K562 (cell line): ENCODE results near the gene FGF5. TPM values are rescaled to one million over a fixed set of nuclear protein-coding genes. Genes with fewer than 3 reads are reported as not detected.

Experiments
- ATAC-seq: fragments of 200-7000 bp; cut with Tn5 transposase; 3 replicates; pipeline ENCODE4 v1.9.1; 2020; ENCODE audit warnings: moderate library complexity
- BruUV-seq: library from RNA; stranded (reverse); fragments of 400-500 nt; replicated peaks from 2 replicates; lab custom pipeline; 2021; lab: Mats Ljungman, UMichigan
- CTCF ChIA-PET: fragments of 300-600 bp; formaldehyde crosslinking; extraction: SDS; loops from one replicate; lab custom pipeline; 2021; ENCODE audit warnings: low intra/inter-chr PET ratio; lab: Yijun Ruan, JAX
- POLR2A ChIA-PET: fragments of 300-600, 350-650 bp; sonication (Branson Sonifier 250); formaldehyde crosslinking; extraction: SDS; loops from one replicate; lab custom pipeline; 2021; ENCODE audit warnings: antibody characterized with exemption, inconsistent platforms; lab: Yijun Ruan, JAX
- DNase-seq, 4 experiments: peaks; one replicate each; pipeline versions ENCODE4 v3.0.0 to v3.0.0-alpha.2; 2011 to 2018; ENCODE audit warnings: low spot score in 3 of 4, mixed read lengths in 3 of 4; ENCODE audit errors: extremely low read depth in 1 of 4
- FAIRE-seq: peaks from 2 replicates; lab custom pipeline; 2011; peaks lifted over from hg19 to GRCh38; lab: Jason Lieb, UNC
- H2AFZ ChIP-seq: 2 replicates; pipeline ENCODE4 v1.6.0; 2011; ENCODE audit warnings: low read depth, low read length, control low read depth, inconsistent platforms
- H3K27ac ChIP-seq: fragments of 200-600 bp; 3 replicates; pipeline ENCODE4 v1.8.0; 2011; ENCODE audit warnings: low read depth, mild to moderate bottlenecking, control low read depth, inconsistent platforms, low read length, moderate library complexity, mixed read lengths; ENCODE audit errors: extremely low read depth
- H3K27me3 ChIP-seq, 2 experiments: fragments of 300-600 bp in 1 of 2; 2 replicates in 1 of 2; 3 replicates in 1 of 2; pipeline versions ENCODE4 v1.6.0 to v1.8.0; 2011; ENCODE audit warnings: inconsistent platforms in 2 of 2, low read length in 2 of 2, mild to moderate bottlenecking in 1 of 2, mixed read lengths in 1 of 2, moderate library complexity in 1 of 2; ENCODE audit not compliant: control insufficient read depth in 2 of 2, insufficient read depth in 2 of 2
- H3K36me3 ChIP-seq: fragments of 300-600 bp; 3 replicates; pipeline ENCODE4 v1.8.0; 2011; ENCODE audit warnings: mild to moderate bottlenecking, low read length, inconsistent platforms; ENCODE audit not compliant: control insufficient read depth, insufficient read depth
- H3K4me1 ChIP-seq, 2 experiments: fragments of 200-600 bp in 1 of 2; replicated peaks in 1 of 2; 2 replicates in 1 of 2; 3 replicates in 1 of 2; pipeline versions ENCODE4 v1.5.1 to v1.8.0; 2011; ENCODE audit warnings: inconsistent platforms in 2 of 2, low read length in 2 of 2, mild to moderate bottlenecking in 1 of 2, mixed read lengths in 1 of 2, moderate library complexity in 1 of 2; ENCODE audit not compliant: control insufficient read depth in 2 of 2, insufficient read depth in 2 of 2
- H3K4me2 ChIP-seq: 2 replicates; pipeline ENCODE4 v1.6.1; 2011; ENCODE audit warnings: low read length, control low read depth, inconsistent platforms, mixed read lengths; ENCODE audit not compliant: insufficient read depth
- H3K4me3 ChIP-seq: fragments of 200-600 bp; sonication (generic), shearing (Covaris generic); 2 replicates; pipeline ENCODE4 v1.5.1; 2016; ENCODE audit warnings: control low read depth, inconsistent platforms
- H3K79me2 ChIP-seq: fragments of 200-600 bp; 3 replicates; pipeline ENCODE4 v1.8.0; 2011; ENCODE audit warnings: low read length, inconsistent platforms; ENCODE audit not compliant: control insufficient read depth, insufficient read depth
- H3K9ac ChIP-seq, 2 experiments: 2 replicates each; pipeline versions ENCODE4 v1.6.0 to v1.6.1; 2011; ENCODE audit warnings: low read depth in 2 of 2, low read length in 2 of 2, control low read depth in 1 of 2, inconsistent platforms in 1 of 2, mild to moderate bottlenecking in 1 of 2, mixed read lengths in 1 of 2; ENCODE audit not compliant: insufficient read depth in 1 of 2
- H3K9me1 ChIP-seq: one replicate; pipeline ENCODE4 v1.6.0; 2011; ENCODE audit warnings: inconsistent platforms, mild to moderate bottlenecking, low read length, moderate library complexity; ENCODE audit not compliant: control insufficient read depth, insufficient read depth
- H3K9me3 ChIP-seq: replicated peaks from 2 replicates; pipeline ENCODE4 v1.5.1; 2011; ENCODE audit warnings: low read depth, low read length, inconsistent platforms; ENCODE audit not compliant: control insufficient read depth, insufficient read depth
- H4K20me1 ChIP-seq: replicated peaks from 2 replicates; pipeline ENCODE4 v1.6.1; 2011; ENCODE audit warnings: low read length, inconsistent platforms, mixed read lengths; ENCODE audit not compliant: control insufficient read depth, insufficient read depth
- CHCHD3 ChIP-seq: fragments of 250-450 bp; sonication (Bioruptor Pico); IDR thresholded peaks from 2 replicates; pipeline ENCODE4 v2.1.2; 2022; ENCODE audit warnings: mild to moderate bottlenecking
- HDAC3 ChIP-seq: fragments of 450-650 bp; IDR thresholded peaks from 2 replicates; pipeline ENCODE4 v1.6.1; 2018; ENCODE audit warnings: borderline replicate concordance, mild to moderate bottlenecking, moderate library complexity; ENCODE audit not compliant: partially characterized antibody
- MAFG ChIP-seq: fragments of 450-650 bp; conservative IDR thresholded peaks from 2 replicates; pipeline ENCODE4 v1.6.1; 2016; ENCODE audit warnings: missing genetic modification characterization, missing compliant biosample characterization
- NELFE ChIP-seq: IDR thresholded peaks from 2 replicates; pipeline ENCODE4 v1.6.1; 2011; ENCODE audit warnings: mild to moderate bottlenecking; ENCODE audit not compliant: insufficient read depth, insufficient read length
- SMARCE1 ChIP-seq: fragments of 450-650 bp; IDR thresholded peaks from 2 replicates; pipeline ENCODE4 v1.7.1; 2016; ENCODE audit warnings: mild to moderate bottlenecking
- SRSF9 ChIP-seq: fragments of 200-400 bp; formaldehyde crosslinking; IDR thresholded peaks from 2 replicates; pipeline ENCODE4 v1.6.1; 2017; ENCODE audit warnings: low read depth, low read length, borderline replicate concordance
- ZNF583 ChIP-seq: fragments of 250-450 bp; sonication (Bioruptor Pico); IDR thresholded peaks from 2 replicates; pipeline ENCODE4 v1.4.0; 2020
- ZNF695 ChIP-seq: fragments of 450-650 bp; formaldehyde crosslinking; IDR thresholded peaks from 2 replicates; pipeline ENCODE4 v1.4.0; 2020; ENCODE audit warnings: mild to moderate bottlenecking, moderate library complexity
- WGBS: fragments of 100-300 bp; shearing (Covaris generic); methylation state at CpG from one replicate; pipeline ENCODE4 v1.1.6; 2016; ENCODE audit warnings: low coverage, mixed read lengths; ENCODE audit not compliant: insufficient coverage; ENCODE audit errors: missing lambda C conversion rate; 5-methylcytosine and 5-hydroxymethylcytosine counted together
- in situ Hi-C: fragments of 300-500 bp; cut with MboI; formaldehyde crosslinking; loops from 4 replicates; pipeline ENCODE4 v1.15.0; 2018; ENCODE audit warnings: inconsistent platforms, mixed read lengths
- intact Hi-C: fragments of 100-400 bp; cut with micrococcal nuclease; formaldehyde crosslinking; loops from 2 replicates; pipeline ENCODE4 v1.14.2; 2022
- polyA plus RNA-seq, 8 experiments: library from polyadenylated mRNA; depleted of rRNA in 4 of 8; stranded (reverse) in 5 of 8; unstranded in 3 of 8; fragments of >200 nt; fragmentation: Nextera tagmentation in 2 of 8; fragmentation: Illumina TruSeq in 1 of 8; extraction: Ambion mirVana in 2 of 8; extraction: Trizol in 1 of 8; gene quantifications; 2 replicates each; pipeline versions ENCODE4 v1.2.1 to v1.2.3, GENCODE V29; 2011 to 2014; ENCODE audit warnings: inconsistent platforms in 1 of 8, missing spikeins in 1 of 8
- total RNA-seq, 7 experiments: library from RNA; depleted of rRNA in 6 of 7; stranded (reverse); fragments of >200 nt in 6 of 7; fragmentation: Illumina TruSeq in 2 of 7; extraction: Trizol in 2 of 7; gene quantifications; 2 replicates each; pipeline versions ENCODE4 v1.2.1 to v1.2.3, GENCODE V29; 2011 to 2021; ENCODE audit warnings: low replicate concordance in 1 of 7
- TF ChIP-seq, protein P1 (sequence below): fragments of 150-350 bp; conservative IDR thresholded peaks from 2 replicates; pipeline ENCODE4 v1.6.1; 2014; ENCODE audit warnings: low read length
- TF ChIP-seq, protein P2 (sequence below): fragments of 250-450 bp; sonication (Bioruptor Pico); IDR thresholded peaks from 2 replicates; pipeline ENCODE4 v1.5.0; 2022; ENCODE audit warnings: mild to moderate bottlenecking
- TF ChIP-seq, protein P3 (sequence below): fragments of 250-450 bp; sonication (Bioruptor Pico); IDR thresholded peaks from 2 replicates; pipeline ENCODE4 v1.9.0; 2021; ENCODE audit warnings: mild to moderate bottlenecking, inconsistent platforms
- TF ChIP-seq, protein P4 (sequence below): sonication (generic); formaldehyde crosslinking; IDR thresholded peaks from 2 replicates; pipeline ENCODE4 v1.8.1; 2023; ENCODE audit warnings: mild to moderate bottlenecking, missing genetic modification reagents, moderate library complexity
- TF ChIP-seq, protein P5 (sequence below): fragments of 450-650 bp; IDR thresholded peaks from 2 replicates; pipeline ENCODE4 v1.6.1; 2017; ENCODE audit warnings: mild to moderate bottlenecking, moderate library complexity

The FGF5 gene
- total and polyA plus RNA-seq, 9 of the 15 experiments (the other 6 are each of a cell fraction or from before 2014, with no cell fraction given): 0.38 to 2.7 (median 1.1) TPM

DNA sequence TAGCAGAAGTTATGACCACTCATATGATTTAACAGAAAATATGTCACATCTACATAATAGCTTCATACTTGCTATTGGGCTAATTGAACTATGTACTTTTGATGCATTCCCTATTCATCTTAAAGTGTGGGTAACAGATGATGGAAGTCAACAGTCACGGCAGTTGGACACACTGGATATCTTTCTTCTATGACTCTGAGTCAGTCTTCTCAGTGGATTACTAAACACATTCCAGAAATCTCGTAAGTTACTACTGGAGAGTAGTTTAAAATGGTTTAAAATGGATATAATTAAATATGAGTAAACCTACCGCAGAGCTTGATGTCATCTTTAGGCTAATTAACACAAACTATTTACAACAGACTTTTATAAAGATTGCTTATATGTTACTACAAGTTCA is 39.0 kb downstream of the FGF5 start (continued):
- TF ChIP-seq, protein P1, sequence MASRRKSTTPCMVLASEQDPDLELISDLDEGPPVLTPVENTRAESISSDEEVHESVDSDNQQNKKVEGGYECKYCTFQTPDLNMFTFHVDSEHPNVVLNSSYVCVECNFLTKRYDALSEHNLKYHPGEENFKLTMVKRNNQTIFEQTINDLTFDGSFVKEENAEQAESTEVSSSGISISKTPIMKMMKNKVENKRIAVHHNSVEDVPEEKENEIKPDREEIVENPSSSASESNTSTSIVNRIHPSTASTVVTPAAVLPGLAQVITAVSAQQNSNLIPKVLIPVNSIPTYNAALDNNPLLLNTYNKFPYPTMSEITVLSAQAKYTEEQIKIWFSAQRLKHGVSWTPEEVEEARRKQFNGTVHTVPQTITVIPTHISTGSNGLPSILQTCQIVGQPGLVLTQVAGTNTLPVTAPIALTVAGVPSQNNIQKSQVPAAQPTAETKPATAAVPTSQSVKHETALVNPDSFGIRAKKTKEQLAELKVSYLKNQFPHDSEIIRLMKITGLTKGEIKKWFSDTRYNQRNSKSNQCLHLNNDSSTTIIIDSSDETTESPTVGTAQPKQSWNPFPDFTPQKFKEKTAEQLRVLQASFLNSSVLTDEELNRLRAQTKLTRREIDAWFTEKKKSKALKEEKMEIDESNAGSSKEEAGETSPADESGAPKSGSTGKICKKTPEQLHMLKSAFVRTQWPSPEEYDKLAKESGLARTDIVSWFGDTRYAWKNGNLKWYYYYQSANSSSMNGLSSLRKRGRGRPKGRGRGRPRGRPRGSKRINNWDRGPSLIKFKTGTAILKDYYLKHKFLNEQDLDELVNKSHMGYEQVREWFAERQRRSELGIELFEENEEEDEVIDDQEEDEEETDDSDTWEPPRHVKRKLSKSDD: no peak
- TF ChIP-seq CHCHD3 (no peak), HDAC3 (no peak), ZNF695 (no peak), SRSF9 (no peak)
- TF ChIP-seq, protein P2, sequence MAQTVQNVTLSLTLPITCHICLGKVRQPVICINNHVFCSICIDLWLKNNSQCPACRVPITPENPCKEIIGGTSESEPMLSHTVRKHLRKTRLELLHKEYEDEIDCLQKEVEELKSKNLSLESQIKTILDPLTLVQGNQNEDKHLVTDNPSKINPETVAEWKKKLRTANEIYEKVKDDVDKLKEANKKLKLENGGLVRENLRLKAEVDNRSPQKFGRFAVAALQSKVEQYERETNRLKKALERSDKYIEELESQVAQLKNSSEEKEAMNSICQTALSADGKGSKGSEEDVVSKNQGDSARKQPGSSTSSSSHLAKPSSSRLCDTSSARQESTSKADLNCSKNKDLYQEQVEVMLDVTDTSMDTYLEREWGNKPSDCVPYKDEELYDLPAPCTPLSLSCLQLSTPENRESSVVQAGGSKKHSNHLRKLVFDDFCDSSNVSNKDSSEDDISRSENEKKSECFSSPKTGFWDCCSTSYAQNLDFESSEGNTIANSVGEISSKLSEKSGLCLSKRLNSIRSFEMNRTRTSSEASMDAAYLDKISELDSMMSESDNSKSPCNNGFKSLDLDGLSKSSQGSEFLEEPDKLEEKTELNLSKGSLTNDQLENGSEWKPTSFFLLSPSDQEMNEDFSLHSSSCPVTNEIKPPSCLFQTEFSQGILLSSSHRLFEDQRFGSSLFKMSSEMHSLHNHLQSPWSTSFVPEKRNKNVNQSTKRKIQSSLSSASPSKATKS: no peak

DNA sequence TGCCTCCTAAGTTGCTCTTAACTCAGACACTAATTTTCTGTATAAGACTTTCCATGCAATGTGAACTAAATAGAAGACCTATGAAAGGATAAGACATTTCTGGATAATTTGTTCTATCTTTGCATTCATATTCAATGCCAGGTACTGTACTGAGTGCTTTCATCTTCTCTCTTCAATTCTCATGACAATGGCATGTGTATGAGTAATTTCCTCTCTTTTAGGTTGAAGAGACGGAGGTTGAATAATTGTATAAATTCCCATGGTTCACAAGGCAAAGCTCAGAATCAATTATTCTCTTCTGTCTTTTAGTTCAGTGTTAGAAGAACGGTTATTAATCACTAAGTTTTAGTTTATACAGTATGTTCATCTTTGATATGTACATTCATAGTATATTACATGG is 39.8 kb downstream of the FGF5 start:
- in situ Hi-C loops (no loop called here), intact Hi-C loops (no loop called here)
- ATAC-seq: no peak
- Histone ChIP-seq H3K9me1 (no peaks in the 10 kb centered on the region), H3K27ac (no peak overlapping the region), H3K9me3 (no peaks in the 10 kb centered on the region), H3K4me1 (no peaks in the 10 kb centered on the region), H3K4me2 (no peak overlapping the region), H3K9ac (no peak overlapping the region), H3K79me2 (no peaks in the 10 kb centered on the region), H3K4me3 (no peak overlapping the region), H3K27me3 (no peaks in the 10 kb centered on the region), H4K20me1 (no peaks in the 10 kb centered on the region), H2AFZ (no peak overlapping the region), H3K36me3 (no peaks in the 10 kb centered on the region)
- CTCF ChIA-PET: no interaction called here
- no peak for DNase-seq
- no TSS peak for BruUV-seq
- WGBS: 48% methylated on average over 2 of the region's 2 CpGs
- POLR2A ChIA-PET: no interaction called here
- FAIRE-seq: no peak
- TF ChIP-seq SMARCE1 (no peak), ZNF583 (CRISPR knock-in tag) (no peak), NELFE (no peak), MAFG (tag) (no peak)
- TF ChIP-seq, protein P3, sequence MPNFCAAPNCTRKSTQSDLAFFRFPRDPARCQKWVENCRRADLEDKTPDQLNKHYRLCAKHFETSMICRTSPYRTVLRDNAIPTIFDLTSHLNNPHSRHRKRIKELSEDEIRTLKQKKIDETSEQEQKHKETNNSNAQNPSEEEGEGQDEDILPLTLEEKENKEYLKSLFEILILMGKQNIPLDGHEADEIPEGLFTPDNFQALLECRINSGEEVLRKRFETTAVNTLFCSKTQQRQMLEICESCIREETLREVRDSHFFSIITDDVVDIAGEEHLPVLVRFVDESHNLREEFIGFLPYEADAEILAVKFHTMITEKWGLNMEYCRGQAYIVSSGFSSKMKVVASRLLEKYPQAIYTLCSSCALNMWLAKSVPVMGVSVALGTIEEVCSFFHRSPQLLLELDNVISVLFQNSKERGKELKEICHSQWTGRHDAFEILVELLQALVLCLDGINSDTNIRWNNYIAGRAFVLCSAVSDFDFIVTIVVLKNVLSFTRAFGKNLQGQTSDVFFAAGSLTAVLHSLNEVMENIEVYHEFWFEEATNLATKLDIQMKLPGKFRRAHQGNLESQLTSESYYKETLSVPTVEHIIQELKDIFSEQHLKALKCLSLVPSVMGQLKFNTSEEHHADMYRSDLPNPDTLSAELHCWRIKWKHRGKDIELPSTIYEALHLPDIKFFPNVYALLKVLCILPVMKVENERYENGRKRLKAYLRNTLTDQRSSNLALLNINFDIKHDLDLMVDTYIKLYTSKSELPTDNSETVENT (CRISPR knock-in tag): no peak
- TF ChIP-seq, protein P4, sequence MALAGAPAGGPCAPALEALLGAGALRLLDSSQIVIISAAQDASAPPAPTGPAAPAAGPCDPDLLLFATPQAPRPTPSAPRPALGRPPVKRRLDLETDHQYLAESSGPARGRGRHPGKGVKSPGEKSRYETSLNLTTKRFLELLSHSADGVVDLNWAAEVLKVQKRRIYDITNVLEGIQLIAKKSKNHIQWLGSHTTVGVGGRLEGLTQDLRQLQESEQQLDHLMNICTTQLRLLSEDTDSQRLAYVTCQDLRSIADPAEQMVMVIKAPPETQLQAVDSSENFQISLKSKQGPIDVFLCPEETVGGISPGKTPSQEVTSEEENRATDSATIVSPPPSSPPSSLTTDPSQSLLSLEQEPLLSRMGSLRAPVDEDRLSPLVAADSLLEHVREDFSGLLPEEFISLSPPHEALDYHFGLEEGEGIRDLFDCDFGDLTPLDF: no peak
- TF ChIP-seq, protein P5, sequence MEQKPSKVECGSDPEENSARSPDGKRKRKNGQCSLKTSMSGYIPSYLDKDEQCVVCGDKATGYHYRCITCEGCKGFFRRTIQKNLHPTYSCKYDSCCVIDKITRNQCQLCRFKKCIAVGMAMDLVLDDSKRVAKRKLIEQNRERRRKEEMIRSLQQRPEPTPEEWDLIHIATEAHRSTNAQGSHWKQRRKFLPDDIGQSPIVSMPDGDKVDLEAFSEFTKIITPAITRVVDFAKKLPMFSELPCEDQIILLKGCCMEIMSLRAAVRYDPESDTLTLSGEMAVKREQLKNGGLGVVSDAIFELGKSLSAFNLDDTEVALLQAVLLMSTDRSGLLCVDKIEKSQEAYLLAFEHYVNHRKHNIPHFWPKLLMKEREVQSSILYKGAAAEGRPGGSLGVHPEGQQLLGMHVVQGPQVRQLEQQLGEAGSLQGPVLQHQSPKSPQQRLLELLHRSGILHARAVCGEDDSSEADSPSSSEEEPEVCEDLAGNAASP: no peak
